ENCODE results near the gene PSME2.

DNA sequence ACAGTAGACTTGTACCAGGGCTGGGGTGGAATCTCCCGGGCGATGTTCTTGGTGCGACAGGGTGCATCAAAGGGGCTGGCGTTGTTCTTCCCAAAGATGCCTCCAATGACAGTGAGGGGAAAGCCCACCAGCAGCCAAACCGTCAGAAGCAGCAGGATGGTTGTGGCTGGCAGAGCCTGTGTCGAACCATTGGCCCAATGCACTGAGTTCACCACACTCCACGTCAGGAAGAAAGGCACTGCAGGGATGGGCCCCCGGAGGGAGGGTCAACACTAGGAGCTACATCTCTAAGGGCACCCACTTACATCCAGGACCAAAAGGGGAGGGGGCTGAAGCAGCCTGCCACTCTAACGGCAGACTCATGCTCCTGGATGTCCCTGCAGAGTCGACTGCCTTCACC is 44.0 kb upstream of the PSME2 start:
- TF ChIP-seq POLR2A (IDR thresholded peaks at IDR 0.05) (no peak), EP300 (IDR thresholded peaks at IDR 0.05) (no peak)
